Brain microvascular endothelial cell (primary cell): ENCODE results near the gene CIC.

Experiments
- DNase-seq: peaks from one replicate; pipeline ENCODE4 v3.0.0-alpha.2; 2020
- H3K27ac ChIP-seq: fragments of 250-450 bp; sonication (Bioruptor Pico); 2 replicates; pipeline ENCODE4 v1.5.1; 2020; ENCODE audit warnings: mild to moderate bottlenecking, moderate library complexity
- H3K27me3 ChIP-seq: fragments of 250-450 bp; sonication (Bioruptor Pico); replicated peaks from 2 replicates; pipeline ENCODE4 v1.5.1; 2020; ENCODE audit warnings: mild to moderate bottlenecking
- H3K36me3 ChIP-seq: fragments of 250-450 bp; sonication (Bioruptor Pico); replicated peaks from 2 replicates; pipeline ENCODE4 v1.5.1; 2020; ENCODE audit warnings: mild to moderate bottlenecking
- H3K4me3 ChIP-seq: 2 replicates; pipeline ENCODE4 v1.5.1; 2011; ENCODE audit warnings: low read depth, mild to moderate bottlenecking, control low read depth, low read length, moderate library complexity
- in situ Hi-C: cut with HindIII; loops from 2 replicates; pipeline ENCODE4 v1.10.0; 2017; ENCODE audit warnings: low sequenced_read_pairs, low pct_ligation_motif_present
- TF ChIP-seq, protein P1 (sequence below): IDR thresholded peaks from 2 replicates; pipeline ENCODE4 v1.5.1; 2011; ENCODE audit warnings: low read depth, mild to moderate bottlenecking, moderate library complexity, low read length, control low read depth, inconsistent platforms; ENCODE audit errors: missing control alignments

Gene CIC

GRCh38 chr19:42294471-42295137, 25.6 kb downstream of the CIC start:
- H3K4me3 ChIP-seq: no peak overlapping the region
- H3K36me3 ChIP-seq: peaks cover 55% of the 10 kb centered on the region
- in situ Hi-C loops: no loop called here

DNA sequence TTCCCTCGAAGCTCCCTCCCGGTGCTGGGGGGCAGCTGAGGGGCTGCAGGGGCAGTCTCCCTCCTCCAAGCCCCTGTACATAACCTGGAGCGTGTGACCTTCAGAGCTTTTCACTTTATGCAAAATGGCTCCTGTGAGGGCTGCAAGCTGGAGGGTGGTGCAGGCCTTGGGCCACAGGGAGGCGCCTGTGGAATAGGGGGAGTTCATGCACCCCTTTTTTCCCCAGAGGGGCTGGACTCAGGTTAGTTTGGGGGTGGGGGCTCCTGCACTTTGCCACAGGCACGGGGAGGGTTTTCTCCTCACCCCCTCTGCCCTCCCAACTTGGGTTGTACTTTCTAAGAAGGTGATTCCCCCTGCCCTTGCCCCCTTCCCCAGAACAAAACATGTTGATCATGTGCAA, 26.3 kb downstream of the CIC start:
- in situ Hi-C loops: no loop called here
- Histone ChIP-seq H3K27me3 (no peaks in the 10 kb centered on the region), H3K36me3 (peaks cover 48% of the 10 kb centered on the region), H3K4me3 (no peak overlapping the region), H3K27ac (no peak overlapping the region)
- no peak for DNase-seq
- TF ChIP-seq, protein P1, sequence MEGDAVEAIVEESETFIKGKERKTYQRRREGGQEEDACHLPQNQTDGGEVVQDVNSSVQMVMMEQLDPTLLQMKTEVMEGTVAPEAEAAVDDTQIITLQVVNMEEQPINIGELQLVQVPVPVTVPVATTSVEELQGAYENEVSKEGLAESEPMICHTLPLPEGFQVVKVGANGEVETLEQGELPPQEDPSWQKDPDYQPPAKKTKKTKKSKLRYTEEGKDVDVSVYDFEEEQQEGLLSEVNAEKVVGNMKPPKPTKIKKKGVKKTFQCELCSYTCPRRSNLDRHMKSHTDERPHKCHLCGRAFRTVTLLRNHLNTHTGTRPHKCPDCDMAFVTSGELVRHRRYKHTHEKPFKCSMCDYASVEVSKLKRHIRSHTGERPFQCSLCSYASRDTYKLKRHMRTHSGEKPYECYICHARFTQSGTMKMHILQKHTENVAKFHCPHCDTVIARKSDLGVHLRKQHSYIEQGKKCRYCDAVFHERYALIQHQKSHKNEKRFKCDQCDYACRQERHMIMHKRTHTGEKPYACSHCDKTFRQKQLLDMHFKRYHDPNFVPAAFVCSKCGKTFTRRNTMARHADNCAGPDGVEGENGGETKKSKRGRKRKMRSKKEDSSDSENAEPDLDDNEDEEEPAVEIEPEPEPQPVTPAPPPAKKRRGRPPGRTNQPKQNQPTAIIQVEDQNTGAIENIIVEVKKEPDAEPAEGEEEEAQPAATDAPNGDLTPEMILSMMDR: no peak

More at GRCh38 chr19:42294471-42295137, 25.6 kb downstream of the CIC start:
- H3K27ac ChIP-seq: no peak overlapping the region
- DNase-seq: no peak
- H3K27me3 ChIP-seq: no peaks in the 10 kb centered on the region
- TF ChIP-seq, protein P1: no peak

DNA sequence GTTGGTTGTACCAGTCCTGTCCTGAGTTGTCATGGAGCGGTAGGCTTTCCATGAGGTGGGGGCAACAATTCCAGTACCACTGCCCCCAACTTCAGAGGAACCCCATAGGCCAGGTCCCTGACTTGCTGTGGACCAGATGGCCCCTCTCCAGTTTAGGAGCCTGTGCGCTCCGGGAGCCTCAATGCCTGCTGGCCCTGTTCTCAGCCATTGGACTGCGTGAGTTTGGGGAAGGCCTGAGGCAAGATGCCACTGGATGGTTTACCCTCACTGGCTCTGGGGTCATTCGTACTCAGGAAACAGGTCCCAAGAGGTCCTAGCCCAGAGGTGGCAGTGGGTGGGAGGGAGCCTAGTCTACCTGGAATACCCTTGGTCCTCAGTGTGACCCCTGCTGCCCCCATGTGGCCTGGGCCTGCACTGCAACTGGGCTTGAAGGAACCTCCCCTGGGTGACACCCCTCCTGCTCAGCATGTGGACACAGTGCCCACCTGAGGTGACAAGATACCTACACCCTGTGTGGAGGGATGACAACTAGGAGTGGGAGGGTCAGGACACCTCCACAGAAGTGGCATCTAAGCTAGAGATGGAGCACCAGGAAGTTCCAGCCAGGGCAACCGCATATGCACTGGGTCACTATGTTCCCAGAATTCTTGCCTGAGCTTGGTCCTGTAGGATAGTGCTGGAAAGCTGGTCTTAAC, 26.9 kb downstream of the CIC start:
- TF ChIP-seq, protein P1: peak; percentile 99
- no peak for DNase-seq
- in situ Hi-C loops: no loop called here
- peaks cover 41% of the 10 kb centered on the region for H3K36me3 ChIP-seq
- H3K27me3 ChIP-seq: no peaks in the 10 kb centered on the region
- no peak overlapping the region for H3K4me3 ChIP-seq
- H3K27ac ChIP-seq: no peak overlapping the region

GRCh38 chr19:42297039-42297438, 28.0 kb downstream of the CIC start:
- peaks cover 31% of the 10 kb centered on the region for H3K36me3 ChIP-seq
- in situ Hi-C loops: no loop called here
- H3K27ac ChIP-seq: no peak overlapping the region
- H3K4me3 ChIP-seq: no peak overlapping the region
- no peaks in the 10 kb centered on the region for H3K27me3 ChIP-seq
- TF ChIP-seq, protein P1: no peak
- no peak for DNase-seq

DNA sequence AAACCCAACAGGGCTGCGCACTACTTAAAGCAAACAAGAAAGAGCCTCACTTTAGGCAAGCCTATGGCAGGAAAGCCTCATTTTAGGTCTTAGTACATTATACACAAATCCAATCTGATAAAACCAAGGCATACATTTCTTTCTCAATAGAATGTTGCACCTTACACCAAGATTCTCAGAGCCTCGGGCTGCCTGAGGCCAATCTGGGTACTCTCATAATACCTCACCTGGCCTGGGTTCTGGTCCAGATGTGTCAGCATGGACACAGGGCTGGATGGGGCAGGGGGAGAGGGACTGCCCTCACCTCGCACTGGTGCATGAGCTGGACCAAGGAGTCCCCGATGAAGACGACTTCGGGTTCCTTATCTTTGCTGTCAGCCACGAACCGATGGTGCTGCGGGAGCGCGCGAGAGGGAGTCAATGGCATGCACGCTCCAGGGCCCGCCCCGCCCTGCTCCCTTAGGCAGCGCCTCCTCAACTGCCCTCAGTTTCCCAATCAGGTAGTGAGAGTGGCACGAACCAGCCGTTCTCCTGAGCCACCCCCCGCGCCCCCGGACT, 32.7 kb downstream of the CIC start, which contains the start of gene PRR19:
Gene PRR19, plus strand, starts transcription at position 487 of the 558 bp plus-strand sequence. CDS start 7,453 bp downstream, outside the sequence.
- Histone ChIP-seq H3K4me3 (peak within 1 kb of the TSS; percentile 80), H3K27me3 (no peaks in the 10 kb centered on the region), H3K36me3 (peaks cover 4% of the 10 kb centered on the region), H3K27ac (no peak within 1 kb of the TSS)
- in situ Hi-C loops: no loop called here
- TF ChIP-seq, protein P1: no peak
- DNase-seq: no peak
